Activated gamma-delta T cell treated with anti-CD3 and anti-CD28 coated beads, Interleukin-2, amount 50 U/mL, for 16 hours (primary cell): ENCODE measurements around the gene PIGQ.

Experiments
- DNase-seq: peaks from one replicate; pipeline ENCODE4 v3.0.0-alpha.2; 2020; ENCODE audit warnings: low read depth

The PIGQ gene

DNA sequence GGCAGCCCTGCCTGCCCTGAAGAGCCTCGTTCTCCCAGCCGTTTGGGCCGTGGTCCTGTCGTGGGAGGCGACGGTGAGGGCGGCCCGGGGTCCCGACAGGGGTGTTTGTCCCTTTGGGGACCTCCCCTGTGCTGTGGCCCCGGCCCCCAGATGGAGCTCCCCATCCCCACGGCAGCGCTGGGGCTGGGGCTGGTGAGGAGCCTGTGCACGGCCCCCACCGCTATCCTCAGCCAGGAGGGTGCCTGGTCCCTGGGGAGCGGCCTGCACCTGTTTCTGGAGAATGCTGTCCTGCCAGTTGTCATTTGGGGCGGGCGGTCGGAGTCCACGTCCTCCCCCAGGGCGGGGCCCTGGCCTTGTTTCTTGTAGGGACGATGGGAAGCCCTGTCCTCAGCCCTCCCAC is 35.6 kb upstream of the PIGQ start:
- DNase-seq, result no peak

- no peak for DNase-seq
These were observed 34.8 kb upstream of the PIGQ start for GRCh38 chr16:534856-535445.

DNA sequence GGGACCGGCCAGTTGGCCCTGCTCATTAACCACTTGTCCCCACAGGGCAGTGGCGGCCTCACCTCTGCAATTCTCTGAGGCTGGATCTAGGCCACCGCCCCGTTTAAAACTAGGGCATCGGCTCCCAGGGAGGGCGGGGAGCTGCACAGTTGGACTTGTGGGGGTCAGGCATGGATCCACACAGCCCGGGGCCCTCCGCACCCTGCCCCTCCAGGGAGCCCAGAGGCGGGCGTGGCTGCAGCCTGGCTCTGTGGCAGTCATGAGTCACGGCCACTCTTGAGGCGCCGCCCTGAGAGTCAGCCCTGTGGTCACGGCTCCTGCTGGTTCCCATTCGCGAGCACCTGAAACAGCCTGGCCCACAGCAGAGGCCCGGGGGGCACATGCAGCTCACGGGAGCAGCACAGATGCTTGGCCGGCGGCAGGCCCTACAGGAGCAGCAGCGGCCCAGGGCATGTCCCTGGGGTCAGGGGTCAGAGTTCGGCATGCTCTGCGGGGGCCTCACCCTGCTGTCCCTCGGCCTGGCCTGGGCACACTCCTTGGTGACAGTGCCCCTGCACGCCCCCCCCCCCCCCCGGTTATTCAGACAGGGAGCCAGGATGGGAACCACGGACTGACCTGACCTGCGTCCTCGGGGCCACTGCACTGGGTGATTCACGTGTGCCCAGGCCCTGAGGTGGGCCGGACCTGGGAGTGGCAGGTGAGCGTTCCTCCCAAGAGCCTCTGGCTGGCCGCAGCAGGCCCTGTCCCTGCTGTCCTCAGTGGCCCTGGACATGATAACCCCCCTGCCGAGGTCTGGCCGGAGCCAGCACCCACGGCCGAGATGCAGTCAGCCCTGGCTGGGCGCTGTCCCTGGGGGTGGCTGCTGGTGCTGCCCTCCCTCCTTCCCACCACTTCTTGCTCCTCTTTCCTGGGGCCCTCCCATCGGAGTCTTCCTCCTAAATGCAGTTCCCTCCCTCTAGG is 34.0 kb upstream of the PIGQ start:
- no peak for DNase-seq

- no peak for DNase-seq
These were observed 33.0 kb upstream of the PIGQ start for GRCh38 chr16:536746-537145.

- no peak for DNase-seq
These were observed 32.1 kb upstream of the PIGQ start for GRCh38 chr16:537415-538335.

DNA sequence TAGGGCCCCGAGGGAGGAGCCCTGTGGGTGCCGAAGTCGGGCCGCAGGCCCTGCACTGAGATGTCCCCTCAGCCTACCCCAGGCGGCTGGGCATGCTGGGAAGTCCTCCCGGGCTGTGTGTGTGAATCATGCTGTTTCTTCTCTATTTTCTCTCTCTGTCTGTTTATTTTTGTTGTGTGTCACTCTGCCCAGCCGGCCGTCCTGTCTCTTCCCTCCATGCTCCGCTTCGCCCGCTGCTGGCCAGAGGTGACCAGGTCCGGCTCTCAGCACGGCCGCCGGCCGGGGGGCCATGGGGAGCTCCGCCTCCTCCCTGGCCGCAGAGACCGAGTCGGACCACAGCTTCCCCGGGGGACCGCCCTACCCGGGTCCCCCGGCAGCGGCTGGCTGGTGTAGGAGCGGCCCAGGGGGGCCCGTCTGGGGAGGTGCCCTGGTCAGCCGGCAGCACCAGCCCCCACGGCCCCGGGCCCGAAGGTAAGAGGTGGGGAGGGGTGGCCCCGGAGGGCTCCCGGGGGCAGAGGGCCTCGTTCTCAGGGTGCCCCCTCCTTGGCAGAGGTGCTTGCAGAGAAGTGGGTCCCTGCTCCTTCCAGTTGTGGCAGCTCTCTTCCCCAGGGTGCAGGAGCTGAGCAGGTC is 29.8 kb upstream of the PIGQ start:
- no peak for DNase-seq

- no peak for DNase-seq
These were observed 29.0 kb upstream of the PIGQ start for GRCh38 chr16:540645-541340.

DNA sequence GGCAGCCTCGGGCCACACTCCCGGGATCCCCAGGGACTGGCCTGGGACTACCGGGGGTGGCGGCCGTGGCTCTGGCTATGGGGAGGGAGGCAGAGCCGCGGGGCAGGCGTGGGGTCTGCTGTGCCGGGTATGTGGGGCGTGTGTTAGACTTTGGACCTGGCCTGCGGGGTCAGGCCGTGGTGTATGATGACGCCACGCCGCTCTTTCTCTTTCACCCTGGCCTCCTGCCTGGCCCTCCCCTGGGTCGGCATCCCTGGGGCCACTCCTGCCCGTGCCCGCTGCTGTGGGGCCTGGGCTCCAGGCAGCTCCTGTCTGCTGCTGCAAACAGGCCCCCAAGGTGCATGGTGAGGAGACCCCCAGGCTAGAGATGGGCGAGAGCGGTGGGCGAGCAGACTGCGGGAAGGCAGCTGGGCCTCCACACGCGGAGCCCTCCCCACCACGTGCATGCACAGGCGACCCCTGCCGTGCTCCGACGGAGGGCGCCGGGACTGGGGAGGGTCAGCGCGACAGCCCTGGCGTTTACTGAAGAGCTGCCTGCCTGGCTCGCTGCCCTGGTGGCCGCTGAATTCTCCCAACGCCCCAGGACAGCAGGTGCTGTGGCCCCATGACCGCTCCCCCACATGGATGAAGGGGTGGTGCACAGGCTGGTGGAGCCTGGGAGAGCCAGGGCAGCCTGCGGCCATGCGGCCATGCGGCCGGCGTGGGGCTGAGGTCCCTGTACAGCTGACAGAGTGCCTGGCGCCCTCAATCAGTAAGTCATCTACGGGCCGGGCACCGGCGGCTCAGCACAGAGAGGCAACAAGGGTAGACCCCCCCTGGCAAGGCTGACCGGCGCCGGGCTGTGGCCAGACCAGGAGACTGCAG is 26.2 kb upstream of the PIGQ start:
- DNase-seq, result no peak

- DNase-seq, result no peak
These were observed 25.3 kb upstream of the PIGQ start for GRCh38 chr16:544517-544916.

GRCh38 chr16:546909-547770 is 22.6 kb upstream of the PIGQ start:
- no peak for DNase-seq

GRCh38 chr16:548586-548985 is 21.2 kb upstream of the PIGQ start:
- no peak for DNase-seq

DNA sequence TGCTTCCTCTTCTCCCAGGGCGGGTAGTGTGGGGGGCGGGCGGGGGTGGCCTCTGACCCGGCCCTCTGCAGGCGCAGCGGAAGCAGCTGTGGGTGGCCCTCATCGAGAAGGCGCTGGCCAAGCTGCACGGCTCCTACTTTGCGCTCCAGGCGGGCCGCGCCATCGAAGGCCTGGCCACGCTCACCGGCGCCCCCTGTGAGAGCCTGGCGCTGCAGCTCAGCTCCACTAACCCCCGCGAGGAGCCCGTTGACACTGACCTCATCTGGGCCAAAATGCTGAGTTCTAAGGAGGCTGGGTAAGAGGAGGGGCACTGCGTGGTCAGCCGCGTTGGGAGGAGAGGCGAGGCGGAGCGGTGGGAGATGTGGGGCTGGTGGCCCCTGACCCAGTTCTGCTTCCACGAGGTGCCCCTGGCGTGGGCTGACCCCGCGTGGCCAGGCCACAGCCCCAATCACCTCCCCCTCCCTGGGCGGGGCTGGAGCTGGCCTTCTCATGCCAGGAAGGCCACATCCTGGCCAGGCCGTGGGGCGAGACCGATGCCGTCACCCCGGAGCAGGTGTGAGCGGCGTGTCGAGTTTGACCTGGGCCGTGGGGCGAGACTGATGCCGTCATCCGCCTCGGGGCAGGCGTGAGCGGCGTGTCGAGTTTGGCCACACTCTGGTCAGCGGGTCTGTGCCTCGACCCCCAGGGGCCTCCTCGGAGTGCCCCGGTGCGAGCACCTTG is 20.1 kb upstream of the PIGQ start:
- DNase-seq, result no peak

- no peak for DNase-seq
These were observed 18.6 kb upstream of the PIGQ start for GRCh38 chr16:551210-551609.

GRCh38 chr16:552171-552570 is 17.6 kb upstream of the PIGQ start:
- no peak for DNase-seq

- DNase-seq, result no peak
These were observed 16.0 kb upstream of the PIGQ start for GRCh38 chr16:553601-554296.

GRCh38 chr16:554297-554621 is 15.5 kb upstream of the PIGQ start:
- no peak for DNase-seq

DNA sequence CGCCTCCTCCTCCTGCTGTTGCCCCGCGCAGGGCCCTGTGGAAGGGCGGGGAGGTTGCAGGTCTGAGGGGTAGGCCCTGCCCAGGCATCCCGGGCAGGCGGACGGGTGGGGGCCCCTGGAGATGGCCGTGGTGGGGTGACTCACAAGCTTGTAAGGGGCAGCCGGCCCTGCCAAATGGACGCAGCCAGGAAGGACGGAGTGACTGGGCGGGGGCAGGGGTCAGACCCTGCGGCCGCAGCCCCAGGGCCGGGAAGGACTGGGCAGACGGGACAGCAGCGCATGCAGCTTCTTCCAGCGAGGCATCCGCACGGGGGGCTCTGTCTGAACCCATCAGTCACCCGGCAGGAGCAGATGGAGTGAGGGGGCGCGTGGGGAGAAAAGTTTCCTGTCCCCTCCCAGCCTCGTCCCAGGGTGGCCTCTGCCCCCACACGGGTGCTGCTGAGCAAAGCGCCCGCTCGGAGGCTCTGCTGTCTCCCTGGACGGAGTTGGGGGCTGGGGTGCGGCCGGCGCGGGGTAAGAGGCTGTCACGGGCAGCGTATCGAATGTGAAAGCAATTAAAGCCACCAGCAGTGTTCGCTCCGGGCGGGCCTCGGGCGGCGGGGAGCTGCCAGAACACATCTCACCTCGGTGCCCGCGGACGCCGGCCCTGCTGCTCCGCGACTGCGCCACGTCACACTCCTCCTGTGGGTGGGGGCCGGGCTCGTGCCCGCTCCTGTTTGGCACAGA is 15.0 kb upstream of the PIGQ start:
- DNase-seq, result no peak
